MM.1S (cell line): Measurements from ENCODE around the gene HORMAD1.
"Not testable (repeated sequence)": the region's sequence is repeated elsewhere in the genome, so short reads cannot be mapped to it uniquely, and the experiment has no call there.

Experiments used
- DNase-seq: peaks from one replicate; pipeline ENCODE4 v3.0.0-alpha.2; 2015
- H2AFZ ChIP-seq: fragments of 300-600 bp; sonication (generic); 2 replicates; pipeline ENCODE4 v1.6.0; 2016; ENCODE audit warnings: antibody characterized with exemption, low read length
- H3F3A ChIP-seq: fragments of 300-600 bp; sonication (generic); 2 replicates; pipeline ENCODE4 v1.6.1; 2016; ENCODE audit warnings: mild to moderate bottlenecking, antibody characterized with exemption, low read length, moderate library complexity, mixed read lengths; ENCODE audit not compliant: insufficient read depth
- H3K27ac ChIP-seq: fragments of 300-600 bp; sonication (generic); 2 replicates; pipeline ENCODE4 v1.5.1; 2016; ENCODE audit warnings: mild to moderate bottlenecking, low read length
- H3K27me3 ChIP-seq: fragments of 300-600 bp; sonication (generic); replicated peaks from 2 replicates; pipeline ENCODE4 v1.6.0; 2016; ENCODE audit warnings: low read length; ENCODE audit not compliant: insufficient read depth
- H3K36me3 ChIP-seq: fragments of 300-600 bp; sonication (generic); replicated peaks from 2 replicates; pipeline ENCODE4 v1.6.1; 2016; ENCODE audit warnings: mild to moderate bottlenecking, low read length, mixed read lengths; ENCODE audit not compliant: insufficient read depth
- H3K4me1 ChIP-seq: fragments of 300-600 bp; sonication (generic); 2 replicates; pipeline ENCODE4 v1.6.1; 2016; ENCODE audit warnings: low read length, mixed read lengths
- H3K4me2 ChIP-seq: fragments of 300-600 bp; sonication (generic); 2 replicates; pipeline ENCODE4 v1.6.0; 2016; ENCODE audit warnings: low read depth, low read length
- H3K4me3 ChIP-seq: fragments of 300-600 bp; sonication (generic); 2 replicates; pipeline ENCODE4 v1.5.1; 2016; ENCODE audit warnings: low read length, mixed read lengths
- H3K79me2 ChIP-seq: fragments of 300-600 bp; sonication (generic); 2 replicates; pipeline ENCODE4 v1.6.1; 2016; ENCODE audit warnings: mixed run types, low read length, mixed read lengths
- H3K9ac ChIP-seq: fragments of 300-600 bp; sonication (generic); 2 replicates; pipeline ENCODE4 v1.6.1; 2016; ENCODE audit warnings: low read length, mixed read lengths
- H3K9me2 ChIP-seq: fragments of 300-600 bp; sonication (generic); replicated peaks from 2 replicates; pipeline ENCODE4 v1.6.1; 2016; ENCODE audit warnings: mild to moderate bottlenecking, low read length, mixed read lengths; ENCODE audit not compliant: insufficient read depth
- H3K9me3 ChIP-seq: fragments of 300-600 bp; sonication (generic); replicated peaks from 2 replicates; pipeline ENCODE4 v1.6.1; 2016; ENCODE audit warnings: mild to moderate bottlenecking, low read length, mixed read lengths; ENCODE audit not compliant: insufficient read depth
- H4K20me1 ChIP-seq: fragments of 300-600 bp; sonication (generic); 2 replicates; pipeline ENCODE4 v1.6.1; 2016; ENCODE audit warnings: mild to moderate bottlenecking, low read length, moderate library complexity, mixed read lengths; ENCODE audit not compliant: insufficient read depth
- EZH2 ChIP-seq: fragments of 300-600 bp; sonication (generic); optimal IDR thresholded peaks from 2 replicates; pipeline ENCODE3; 2017; ENCODE audit warnings: low read depth, mild to moderate bottlenecking, antibody characterized with exemption, low read length, mixed read lengths
- EZH2phosphoT487 ChIP-seq: fragments of 300-600 bp; sonication (generic); IDR thresholded peaks from 2 replicates; pipeline ENCODE4 v1.6.1; 2018; ENCODE audit warnings: antibody characterized with exemption, low read length
- TF ChIP-seq, protein P1 (sequence below): fragments of 300-600 bp; sonication (generic); IDR thresholded peaks from 2 replicates; pipeline ENCODE4 v1.5.1; 2016; ENCODE audit warnings: antibody characterized with exemption, low read length, mixed read lengths

The HORMAD1 gene, protein sequence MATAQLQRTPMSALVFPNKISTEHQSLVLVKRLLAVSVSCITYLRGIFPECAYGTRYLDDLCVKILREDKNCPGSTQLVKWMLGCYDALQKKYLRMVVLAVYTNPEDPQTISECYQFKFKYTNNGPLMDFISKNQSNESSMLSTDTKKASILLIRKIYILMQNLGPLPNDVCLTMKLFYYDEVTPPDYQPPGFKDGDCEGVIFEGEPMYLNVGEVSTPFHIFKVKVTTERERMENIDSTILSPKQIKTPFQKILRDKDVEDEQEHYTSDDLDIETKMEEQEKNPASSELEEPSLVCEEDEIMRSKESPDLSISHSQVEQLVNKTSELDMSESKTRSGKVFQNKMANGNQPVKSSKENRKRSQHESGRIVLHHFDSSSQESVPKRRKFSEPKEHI

DNA sequence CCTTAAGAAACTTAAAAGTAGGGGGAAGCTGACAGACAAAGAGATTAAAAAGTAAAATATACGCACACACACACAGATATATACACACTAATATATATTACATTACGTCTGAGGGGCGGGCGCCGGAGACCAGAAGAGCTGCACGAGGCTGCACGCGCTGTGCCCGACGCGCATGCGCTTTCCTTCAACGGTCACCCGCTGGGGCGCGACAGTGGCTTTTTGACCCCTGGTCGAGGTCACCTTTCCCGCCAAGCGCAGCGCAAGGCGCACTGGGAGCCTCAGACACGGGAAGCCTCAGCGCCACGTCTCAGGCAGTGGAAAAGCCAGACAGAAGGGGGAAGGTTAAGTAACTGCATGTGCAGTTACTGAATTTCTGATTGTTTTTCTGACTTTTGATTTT, at the start of gene HORMAD1:
TSS of gene HORMAD1 (minus strand) at position 193 of the 400 bp plus-strand sequence. CDS start 1,390 bp downstream, outside the sequence.
- Histone ChIP-seq H3K9me2 (no peaks in the 10 kb centered on the region), H2AFZ (no peak within 1 kb of the TSS), H3K4me2 (no peak within 1 kb of the TSS), H3K4me1 (no peaks in the 10 kb centered on the region), H4K20me1 (no peaks in the 10 kb centered on the region), H3K9ac (no peak within 1 kb of the TSS), H3K79me2 (no peaks in the 10 kb centered on the region), H3F3A (no peaks in the 10 kb centered on the region), H3K36me3 (no peaks in the 10 kb centered on the region), H3K4me3 (no peak within 1 kb of the TSS), H3K27me3 (no peaks in the 10 kb centered on the region), H3K27ac (no peak within 1 kb of the TSS), H3K9me3 (no peaks in the 10 kb centered on the region)
- TF ChIP-seq EZH2 (no peak), EZH2phosphoT487 (no peak)
- TF ChIP-seq, protein P1, sequence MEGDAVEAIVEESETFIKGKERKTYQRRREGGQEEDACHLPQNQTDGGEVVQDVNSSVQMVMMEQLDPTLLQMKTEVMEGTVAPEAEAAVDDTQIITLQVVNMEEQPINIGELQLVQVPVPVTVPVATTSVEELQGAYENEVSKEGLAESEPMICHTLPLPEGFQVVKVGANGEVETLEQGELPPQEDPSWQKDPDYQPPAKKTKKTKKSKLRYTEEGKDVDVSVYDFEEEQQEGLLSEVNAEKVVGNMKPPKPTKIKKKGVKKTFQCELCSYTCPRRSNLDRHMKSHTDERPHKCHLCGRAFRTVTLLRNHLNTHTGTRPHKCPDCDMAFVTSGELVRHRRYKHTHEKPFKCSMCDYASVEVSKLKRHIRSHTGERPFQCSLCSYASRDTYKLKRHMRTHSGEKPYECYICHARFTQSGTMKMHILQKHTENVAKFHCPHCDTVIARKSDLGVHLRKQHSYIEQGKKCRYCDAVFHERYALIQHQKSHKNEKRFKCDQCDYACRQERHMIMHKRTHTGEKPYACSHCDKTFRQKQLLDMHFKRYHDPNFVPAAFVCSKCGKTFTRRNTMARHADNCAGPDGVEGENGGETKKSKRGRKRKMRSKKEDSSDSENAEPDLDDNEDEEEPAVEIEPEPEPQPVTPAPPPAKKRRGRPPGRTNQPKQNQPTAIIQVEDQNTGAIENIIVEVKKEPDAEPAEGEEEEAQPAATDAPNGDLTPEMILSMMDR: no peak
- no peak for DNase-seq

DNA sequence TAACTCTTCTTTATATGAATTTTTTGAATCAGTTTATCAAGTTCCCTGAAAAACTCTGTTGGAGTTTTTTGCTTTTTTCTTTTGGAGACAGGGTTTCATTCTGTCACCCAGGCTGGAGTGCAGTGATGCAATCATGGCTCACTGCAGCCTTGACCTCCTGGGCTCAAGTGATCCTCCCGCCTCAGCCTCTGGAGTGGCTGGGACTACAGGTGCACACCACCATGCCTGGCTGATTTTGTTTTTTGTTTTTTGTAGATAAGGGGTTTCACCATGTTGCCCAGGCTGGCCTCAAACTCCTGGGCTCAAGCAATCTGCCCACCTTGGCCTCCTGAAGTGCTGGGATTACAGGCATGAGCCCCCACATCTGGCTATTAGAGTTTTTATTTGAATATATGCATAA, 47.0 kb upstream of the HORMAD1 start:
- Histone ChIP-seq H3K27me3 (peaks cover 24% of the 10 kb centered on the region), H3F3A (peaks cover 18% of the 10 kb centered on the region), H3K4me1 (peaks cover 21% of the 10 kb centered on the region)
- not testable (repeated sequence) for DNase-seq, H3K4me3 ChIP-seq, H3K27ac ChIP-seq, H3K4me2 ChIP-seq, H2AFZ ChIP-seq, H3K79me2 ChIP-seq, H3K9me2 ChIP-seq, H3K9me3 ChIP-seq, H3K9ac ChIP-seq, H3K36me3 ChIP-seq, H4K20me1 ChIP-seq

DNA sequence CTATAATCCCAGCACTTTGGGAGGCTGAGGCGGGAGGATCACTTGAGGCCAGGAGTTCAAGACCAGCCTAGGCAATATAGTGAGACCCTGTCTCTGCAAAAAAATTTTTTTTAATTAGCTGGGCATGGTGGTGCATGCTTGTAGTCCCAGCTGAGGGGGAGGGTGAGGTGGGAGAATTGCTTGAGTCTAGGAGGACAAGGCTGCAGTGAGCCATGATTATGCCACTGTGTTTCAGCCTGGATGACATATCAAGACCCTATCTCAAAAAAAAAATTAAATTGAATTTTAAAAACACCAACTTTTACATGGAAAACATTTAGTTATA, 45.2 kb upstream of the HORMAD1 start:
- H3F3A ChIP-seq, H3K79me2 ChIP-seq, H3K9me2 ChIP-seq, H3K36me3 ChIP-seq, DNase-seq, H3K9me3 ChIP-seq, H4K20me1 ChIP-seq: not testable (repeated sequence)
- peak overlapping the region; percentile 57; the same call in 1 of the 2 replicates for H3K9ac ChIP-seq
- H3K4me3 ChIP-seq: peak overlapping the region; percentile 65
- peaks cover 14% of the 10 kb centered on the region; the same call in 1 of the 2 replicates for H3K27me3 ChIP-seq
- peak overlapping the region; percentile 79 for H3K4me2 ChIP-seq
- peak overlapping the region; percentile 88 for H2AFZ ChIP-seq
- peak overlapping the region; percentile 54; the same call in 1 of the 2 replicates for H3K27ac ChIP-seq
- H3K4me1 ChIP-seq: peaks cover 15% of the 10 kb centered on the region

DNA sequence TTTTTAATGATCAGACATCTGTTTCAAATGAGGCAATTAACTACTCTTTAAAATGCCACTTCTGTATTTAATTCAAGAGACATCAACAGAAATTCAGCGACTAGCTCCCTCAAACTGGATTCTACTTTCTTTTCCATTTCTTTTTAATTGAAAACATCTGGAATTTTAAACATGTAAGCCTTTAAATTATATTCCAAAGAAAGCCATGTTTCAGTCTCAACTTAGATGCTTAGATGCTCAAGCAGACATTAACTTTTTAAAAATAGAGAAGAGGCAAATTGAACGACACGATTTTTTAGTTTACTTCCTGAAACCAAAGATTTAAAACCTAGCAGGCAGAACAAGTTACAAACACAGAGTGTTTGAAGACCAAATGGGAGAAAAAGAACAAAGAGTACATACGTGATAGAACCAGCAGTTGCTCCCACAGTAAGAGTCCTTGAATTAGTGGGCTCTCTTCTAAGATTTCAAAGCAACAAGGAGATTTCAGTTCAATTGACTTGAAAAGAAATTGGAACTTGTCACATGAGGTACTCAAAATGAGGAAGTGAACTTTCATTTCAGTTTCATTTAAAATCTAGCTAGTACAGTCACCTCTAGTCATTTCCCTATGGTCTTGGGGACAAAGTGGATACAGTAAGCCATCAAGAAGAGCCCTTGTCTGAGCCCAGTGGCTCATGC, 44.7 kb upstream of the HORMAD1 start, which contains the start of gene CTSS:
TSS of gene CTSS (minus strand) at position 483 of the 681 bp plus-strand sequence. CDS start 1,015 bp downstream, outside the sequence.
- H3K9me3 ChIP-seq: no peaks in the 10 kb centered on the region
- no peaks in the 10 kb centered on the region for H4K20me1 ChIP-seq
- peaks cover 4% of the 10 kb centered on the region for H3F3A ChIP-seq
- peak within 1 kb of the TSS; percentile 54; the same call in 1 of the 2 replicates for H3K27ac ChIP-seq
- peaks cover 14% of the 10 kb centered on the region; the same call in 1 of the 2 replicates for H3K27me3 ChIP-seq
- TF ChIP-seq EZH2phosphoT487 (no peak), EZH2 (no peak)
- TF ChIP-seq, protein P1: no peak
- peak within 1 kb of the TSS; percentile 57 for H3K9ac ChIP-seq
- peaks cover 11% of the 10 kb centered on the region for H3K4me1 ChIP-seq
- H3K4me3 ChIP-seq: peak within 1 kb of the TSS; percentile 65
- DNase-seq: peak; percentile 80
- peak within 1 kb of the TSS; percentile 79 for H3K4me2 ChIP-seq
- H3K36me3 ChIP-seq: no peaks in the 10 kb centered on the region
- no peaks in the 10 kb centered on the region for H3K9me2 ChIP-seq
- peak within 1 kb of the TSS; percentile 88 for H2AFZ ChIP-seq
- no peaks in the 10 kb centered on the region for H3K79me2 ChIP-seq
